Measurements from ENCODE around the gene PNPLA8. TPM values are rescaled to one million over a fixed set of nuclear protein-coding genes. Genes with fewer than 3 reads are reported as not detected.

The PNPLA8 gene
- total and polyA plus RNA-seq, 2 donors (not counting 1 experiment from before 2014, with no cell fraction given): 12.3 to 57.3 TPM

DNA sequence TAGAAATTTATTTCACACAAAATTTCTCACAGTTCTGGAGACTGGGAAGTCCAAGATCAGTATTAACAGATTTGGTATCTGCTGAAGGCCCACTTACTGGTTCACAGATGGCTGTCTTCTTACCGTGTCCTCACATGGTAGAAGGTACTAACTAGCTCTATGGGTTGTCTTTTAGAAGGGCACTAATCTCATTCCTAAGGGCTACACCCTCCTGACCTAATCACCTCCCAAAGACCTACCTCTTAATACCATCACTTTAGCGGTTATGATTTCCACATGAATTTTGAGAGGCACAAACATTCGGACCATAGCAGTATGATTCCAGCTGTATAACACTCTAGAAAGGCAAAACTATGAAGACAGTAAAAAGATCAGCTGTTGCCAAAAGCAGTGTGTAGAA, 8.0 kb downstream of the PNPLA8 start:
- intact Hi-C loops (cut with micrococcal nuclease): no loop called here
- H3K9ac ChIP-seq (ENCODE audit: low read length): no peak overlapping the region
- ChIA-PET CTCF (interaction anchor here (3.0 kb wide), 1 partner anchor 21 kb away, joined by 15 read pairs; no protein-coding TSS in a partner anchor), POLR2A (interaction anchor here (0.6 to 1.5 kb wide), 2 partner anchors 52 to 773 kb away, joined by 3 to 6 read pairs; partner anchors contain the start of genes DNAJB9 and THAP5)
- H3K4me3 ChIP-seq (ENCODE audit: control extremely low read depth in 1 of 5, extremely low read depth in 1 of 5, insufficient read depth in 1 of 5, low read depth in 2 of 5, low read length in 4 of 5): no peak overlapping the region
- peaks cover 6 to 17% of the 10 kb centered on the region in 2 donors for H3K4me1 ChIP-seq (ENCODE audit: control insufficient read depth in 2 of 2, insufficient read depth in 2 of 2, low read length in 2 of 2)
- H3K9me3 ChIP-seq (ENCODE audit: control extremely low read depth in 1 of 3, control insufficient read depth in 2 of 3, insufficient read depth in 1 of 3, low read length in 2 of 3): peaks cover 3 to 5% (median 3%) of the 10 kb centered on the region in 3 donors
- peaks cover 40% of the 10 kb centered on the region for H4K20me1 ChIP-seq (ENCODE audit: control insufficient read depth, insufficient read depth, low read length, poor library complexity, severe bottlenecking)
- H3K27me3 ChIP-seq (replicated peaks in 1 of 4; ENCODE audit: control extremely low read depth in 1 of 4, control insufficient read depth in 3 of 4, insufficient read depth in 4 of 4, low read length in 3 of 4): no peaks in the 10 kb centered on the region
- DNase-seq (no peak), ATAC-seq (ENCODE audit: low read depth) (no peak)
- Mint-ChIP-seq H3K4me1 (peaks cover 64% of the 10 kb centered on the region), H3K9me3 (ENCODE audit: insufficient read depth) (no peaks in the 10 kb centered on the region), H3K4me3 (no peak overlapping the region), H3K27me3 (no peaks in the 10 kb centered on the region), H3K27ac (no peak overlapping the region)
- H2AFZ ChIP-seq (ENCODE audit: insufficient read depth, low read depth, low read length, poor library complexity, severe bottlenecking): no peak overlapping the region
- WGBS (ENCODE audit: insufficient coverage): no CpG with 5 or more reads among the region's 3 CpGs
- H3K36me3 ChIP-seq (replicated peaks in 1 of 2; ENCODE audit: control extremely low read depth in 1 of 2, control insufficient read depth in 1 of 2, extremely low read depth in 1 of 2, insufficient read depth in 2 of 2, low read length in 1 of 2): peaks cover 23 to 57% of the 10 kb centered on the region in 2 experiments
- no peak overlapping the region for H3K27ac ChIP-seq (ENCODE audit: low read length in 2 of 2)
- peaks cover 85% of the 10 kb centered on the region for H3K79me2 ChIP-seq (ENCODE audit: control insufficient read depth, insufficient read depth, low read length)
- TF ChIP-seq, protein P1, sequence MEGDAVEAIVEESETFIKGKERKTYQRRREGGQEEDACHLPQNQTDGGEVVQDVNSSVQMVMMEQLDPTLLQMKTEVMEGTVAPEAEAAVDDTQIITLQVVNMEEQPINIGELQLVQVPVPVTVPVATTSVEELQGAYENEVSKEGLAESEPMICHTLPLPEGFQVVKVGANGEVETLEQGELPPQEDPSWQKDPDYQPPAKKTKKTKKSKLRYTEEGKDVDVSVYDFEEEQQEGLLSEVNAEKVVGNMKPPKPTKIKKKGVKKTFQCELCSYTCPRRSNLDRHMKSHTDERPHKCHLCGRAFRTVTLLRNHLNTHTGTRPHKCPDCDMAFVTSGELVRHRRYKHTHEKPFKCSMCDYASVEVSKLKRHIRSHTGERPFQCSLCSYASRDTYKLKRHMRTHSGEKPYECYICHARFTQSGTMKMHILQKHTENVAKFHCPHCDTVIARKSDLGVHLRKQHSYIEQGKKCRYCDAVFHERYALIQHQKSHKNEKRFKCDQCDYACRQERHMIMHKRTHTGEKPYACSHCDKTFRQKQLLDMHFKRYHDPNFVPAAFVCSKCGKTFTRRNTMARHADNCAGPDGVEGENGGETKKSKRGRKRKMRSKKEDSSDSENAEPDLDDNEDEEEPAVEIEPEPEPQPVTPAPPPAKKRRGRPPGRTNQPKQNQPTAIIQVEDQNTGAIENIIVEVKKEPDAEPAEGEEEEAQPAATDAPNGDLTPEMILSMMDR (IDR thresholded peaks at IDR 0.05): no peak
- TF ChIP-seq EZH2 (IDR thresholded peaks at IDR 0.05; ENCODE audit: borderline replicate concordance, insufficient read depth, low read depth, low read length, poor library complexity, severe bottlenecking): no peak
- no peak overlapping the region for H3K4me2 ChIP-seq (replicated peaks; ENCODE audit: low read depth, low read length, poor library complexity, severe bottlenecking)

GRCh38 chr7:108515630-108516029, 10.3 kb downstream of the PNPLA8 start:
- ChIA-PET CTCF (interaction anchor here (0.7 kb wide), 1 partner anchor 10 kb away, joined by 4 read pairs; the partner anchor contains the start of gene PNPLA8), POLR2A (no interaction called here)
- peaks cover 23% of the 10 kb centered on the region for H4K20me1 ChIP-seq (ENCODE audit: control insufficient read depth, insufficient read depth, low read length, poor library complexity, severe bottlenecking)
- no peaks in the 10 kb centered on the region for H3K27me3 ChIP-seq (replicated peaks in 1 of 4; ENCODE audit: control extremely low read depth in 1 of 4, control insufficient read depth in 3 of 4, insufficient read depth in 4 of 4, low read length in 3 of 4)
- peaks cover 10 to 13% of the 10 kb centered on the region in 2 donors for H3K4me1 ChIP-seq (ENCODE audit: control insufficient read depth in 2 of 2, insufficient read depth in 2 of 2, low read length in 2 of 2)
- no peak overlapping the region for H2AFZ ChIP-seq (ENCODE audit: insufficient read depth, low read depth, low read length, poor library complexity, severe bottlenecking)
- H3K36me3 ChIP-seq (replicated peaks in 1 of 2; ENCODE audit: control extremely low read depth in 1 of 2, control insufficient read depth in 1 of 2, extremely low read depth in 1 of 2, insufficient read depth in 2 of 2, low read length in 1 of 2): peaks cover 33 to 62% of the 10 kb centered on the region in 2 experiments
- Mint-ChIP-seq H3K27me3 (no peaks in the 10 kb centered on the region), H3K4me1 (peaks cover 56% of the 10 kb centered on the region), H3K4me3 (no peak overlapping the region), H3K27ac (no peak overlapping the region), H3K9me3 (ENCODE audit: insufficient read depth) (no peaks in the 10 kb centered on the region)
- WGBS (ENCODE audit: insufficient coverage): no CpG with 5 or more reads among the region's 2 CpGs
- DNase-seq (no peak), ATAC-seq (ENCODE audit: low read depth) (no peak)
- TF ChIP-seq EZH2 (IDR thresholded peaks at IDR 0.05; ENCODE audit: borderline replicate concordance, insufficient read depth, low read depth, low read length, poor library complexity, severe bottlenecking): no peak
- TF ChIP-seq, protein P1 (IDR thresholded peaks at IDR 0.05): no peak
- no peak overlapping the region for H3K4me3 ChIP-seq (ENCODE audit: control extremely low read depth in 1 of 5, extremely low read depth in 1 of 5, insufficient read depth in 1 of 5, low read depth in 2 of 5, low read length in 4 of 5)
- peaks cover 62% of the 10 kb centered on the region for H3K79me2 ChIP-seq (ENCODE audit: control insufficient read depth, insufficient read depth, low read length)
- H3K9me3 ChIP-seq (ENCODE audit: control extremely low read depth in 1 of 3, control insufficient read depth in 2 of 3, insufficient read depth in 1 of 3, low read length in 2 of 3): peaks cover 3 to 5% (median 3%) of the 10 kb centered on the region in 3 donors
- no peak overlapping the region for H3K27ac ChIP-seq (ENCODE audit: low read length in 2 of 2)
- no peak overlapping the region for H3K9ac ChIP-seq (ENCODE audit: low read length)
- H3K4me2 ChIP-seq (replicated peaks; ENCODE audit: low read depth, low read length, poor library complexity, severe bottlenecking): no peak overlapping the region
- intact Hi-C loops (cut with micrococcal nuclease): no loop called here

Measured in B cell (primary cell).